GM21515 (cell line): ENCODE data around the gene COL21A1.
"Not testable (repeated sequence)": the region's sequence is repeated elsewhere in the genome, so short reads cannot be mapped to it uniquely, and the experiment has no call there.

ENCODE experiments used
- ATAC-seq: cut with Tn5 transposase; IDR thresholded peaks from one replicate; pipeline ENCODE4 v1.9.1; 2021; ENCODE audit not compliant: unreplicated experiment

COL21A1 gene

DNA sequence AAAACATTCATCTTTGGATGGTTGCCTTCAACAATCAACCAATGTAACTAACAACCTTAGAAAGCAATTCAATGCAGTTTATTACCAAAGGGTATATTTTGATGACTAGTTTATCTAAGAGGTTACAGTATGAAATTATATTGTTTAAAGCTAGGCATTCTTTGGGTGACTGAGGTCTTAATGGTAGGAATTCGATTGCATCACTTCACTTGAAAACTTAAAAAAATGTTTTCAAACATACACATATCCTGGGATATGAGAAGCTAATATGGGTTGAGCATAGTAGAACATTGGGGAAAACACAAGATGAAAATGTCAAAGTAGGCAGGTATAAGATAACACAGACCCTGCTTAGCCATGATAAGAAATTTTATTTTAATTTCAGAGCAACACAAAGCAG lies 227.4 kb downstream of the COL21A1 start:
- no peak for ATAC-seq

DNA sequence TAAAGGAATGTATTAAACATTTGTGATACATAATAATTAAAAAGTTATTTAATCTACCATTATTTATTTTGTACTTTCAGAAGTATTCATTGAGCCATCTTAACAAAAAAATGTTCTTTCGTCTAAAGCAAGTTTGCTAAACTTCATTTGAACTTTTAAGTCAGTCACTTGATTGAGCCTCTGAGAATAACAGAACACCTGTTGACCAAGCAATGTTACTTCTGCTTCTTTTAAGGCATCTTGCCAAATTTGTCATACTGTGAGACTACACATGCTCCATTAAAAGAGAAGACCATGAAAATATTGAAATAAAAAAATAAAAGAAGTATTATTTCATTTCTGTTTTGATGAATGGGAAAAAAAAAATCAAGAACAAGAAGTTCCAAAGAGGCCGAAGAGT lies 230.2 kb downstream of the COL21A1 start:
- ATAC-seq, result no peak

DNA sequence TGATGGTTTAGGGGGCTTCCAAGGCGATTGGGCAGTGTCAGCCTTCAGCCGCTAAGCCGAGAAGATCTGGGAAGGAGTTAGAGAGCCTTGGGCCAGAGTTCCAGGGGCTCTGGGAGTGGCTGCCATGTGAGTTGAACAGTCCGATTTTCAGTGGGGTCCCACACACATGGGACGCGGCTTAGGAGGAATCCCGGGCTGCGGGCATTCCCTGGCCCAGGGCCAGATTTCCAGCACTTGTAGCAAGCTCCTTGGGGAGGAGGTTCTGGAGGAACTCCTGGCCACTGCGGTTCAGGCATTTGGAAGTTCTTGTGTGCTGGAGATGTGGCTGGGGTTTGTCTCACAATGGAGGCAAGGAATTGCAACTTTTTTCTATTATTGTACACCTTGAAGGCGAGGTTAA lies 233.3 kb downstream of the COL21A1 start:
- ATAC-seq, result not testable (repeated sequence)

DNA sequence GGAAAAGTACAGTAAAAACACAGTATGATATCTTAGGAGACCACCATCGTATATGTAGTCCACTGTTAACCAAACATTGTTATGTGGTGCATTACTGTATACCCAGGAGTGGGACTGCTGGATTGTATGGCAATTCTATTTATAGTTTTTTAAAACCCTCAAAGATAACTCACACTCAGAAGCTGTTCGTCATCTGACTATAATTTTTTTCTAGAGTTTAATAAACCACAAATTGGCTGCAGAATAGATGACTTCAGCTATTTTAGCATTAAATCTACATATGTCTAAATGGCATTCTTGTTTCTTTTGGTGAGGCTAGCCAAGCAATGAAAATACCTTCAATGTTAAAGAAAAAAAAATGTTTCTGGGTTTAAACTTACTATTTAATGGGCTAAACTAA lies 237.7 kb downstream of the COL21A1 start:
- ATAC-seq, result no peak
